DMS 273 treated with DMSO at 0.1 percent for 48 hours (cell line): Measurements from ENCODE around the gene NTF4.
A peak's percentile ranks its signal among the peaks of the same experiment; 100 is the strongest.

Experiments used
- DNase-seq: peaks from one replicate; lab custom pipeline; 2025; lab: John Stamatoyannopoulos, UW

The NTF4 gene, protein sequence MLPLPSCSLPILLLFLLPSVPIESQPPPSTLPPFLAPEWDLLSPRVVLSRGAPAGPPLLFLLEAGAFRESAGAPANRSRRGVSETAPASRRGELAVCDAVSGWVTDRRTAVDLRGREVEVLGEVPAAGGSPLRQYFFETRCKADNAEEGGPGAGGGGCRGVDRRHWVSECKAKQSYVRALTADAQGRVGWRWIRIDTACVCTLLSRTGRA

DNA sequence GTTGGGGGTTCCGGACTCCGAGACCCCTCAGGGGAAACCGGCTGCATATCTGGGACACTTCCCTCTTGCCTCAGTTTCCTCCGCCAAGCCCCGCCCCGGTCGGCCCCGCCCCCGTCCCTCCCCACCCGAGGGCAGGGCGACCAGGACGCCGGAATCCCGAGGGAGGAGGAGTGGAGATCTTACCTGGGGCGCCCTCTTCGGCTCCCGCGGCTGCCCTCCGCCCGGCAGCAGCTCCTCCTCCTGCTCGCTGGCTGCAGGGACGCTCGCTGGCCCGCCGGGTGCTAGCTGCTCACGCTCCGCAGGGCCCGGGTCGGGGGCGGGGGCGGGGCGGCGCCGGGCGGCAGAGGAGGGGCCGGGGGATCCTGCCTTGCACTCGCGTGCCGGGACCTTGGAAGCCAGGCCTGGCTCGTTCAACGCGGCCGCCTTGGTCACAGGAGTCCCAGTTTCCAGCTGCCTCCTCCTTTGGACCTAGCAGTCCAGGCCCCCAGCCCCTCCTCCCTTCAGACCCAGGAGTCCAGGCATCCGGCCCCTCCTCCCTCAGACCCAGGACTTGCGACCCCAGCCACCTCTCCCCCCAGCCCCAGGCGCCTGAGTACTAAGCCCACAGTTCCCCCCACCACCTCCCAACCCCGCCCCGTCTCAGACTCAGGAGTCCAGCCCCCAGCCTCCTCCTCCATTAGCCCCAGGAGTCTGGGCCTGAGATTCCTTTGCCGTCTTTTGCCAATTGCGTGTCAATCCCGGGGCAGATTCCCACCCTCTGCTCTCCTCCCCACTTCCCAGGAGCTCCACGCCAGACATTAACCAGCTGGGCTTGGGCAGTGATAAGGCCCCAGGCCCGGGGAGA lies at the start of gene NTF4:
NTF4 (minus strand) TSS at position 51 of the 844 bp plus-strand sequence. CDS start 2,821 bp downstream, outside the sequence.
- no peak for DNase-seq

DNA sequence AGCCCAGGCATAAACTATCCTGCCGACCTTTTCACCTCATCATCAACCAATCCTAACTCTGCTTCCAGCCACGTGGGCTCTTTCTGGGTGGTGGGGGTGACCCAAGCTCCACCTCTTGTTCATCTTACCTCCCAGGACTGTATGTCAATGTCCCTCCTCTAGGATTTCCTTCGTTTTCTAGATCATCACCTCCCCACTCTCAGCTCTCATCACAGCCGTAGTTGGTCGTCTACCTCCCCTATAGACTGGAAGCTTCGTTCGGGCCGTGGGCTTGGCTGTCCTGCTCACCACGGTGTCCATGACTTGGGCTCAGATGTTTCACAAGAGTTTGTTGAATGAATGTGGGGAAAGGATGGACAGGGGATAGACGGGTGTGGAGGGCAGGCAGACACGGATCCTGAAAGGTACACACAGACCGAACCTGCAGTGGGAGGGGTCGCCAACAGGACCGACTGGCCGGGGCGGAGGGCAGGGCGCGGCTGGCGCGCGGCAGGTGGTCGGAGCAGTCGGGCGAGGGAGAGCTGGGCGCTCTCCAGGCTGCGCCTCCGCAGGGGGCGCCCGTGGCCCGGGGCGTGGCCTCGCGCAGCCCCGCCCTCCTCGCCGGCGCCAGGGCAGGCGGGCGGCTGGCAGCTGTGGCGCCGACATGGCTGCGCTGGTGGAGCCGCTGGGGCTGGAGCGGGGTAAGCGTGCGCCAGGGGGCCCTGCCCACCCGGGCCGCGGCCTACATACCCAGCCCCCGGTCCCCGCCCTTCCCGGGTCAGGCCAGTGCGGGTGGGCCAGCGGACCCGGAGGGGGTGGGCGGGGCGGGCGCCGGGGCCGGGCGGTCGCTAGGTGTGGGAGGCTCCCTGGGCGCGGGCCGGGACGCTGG lies 49.4 kb upstream of the NTF4 start, which contains the start of gene LIN7B:
LIN7B (plus strand) TSS at position 609 of the 868 bp plus-strand sequence; CDS start at position 644, 35 bp downstream.
- peak; percentile 55 for DNase-seq

DNA sequence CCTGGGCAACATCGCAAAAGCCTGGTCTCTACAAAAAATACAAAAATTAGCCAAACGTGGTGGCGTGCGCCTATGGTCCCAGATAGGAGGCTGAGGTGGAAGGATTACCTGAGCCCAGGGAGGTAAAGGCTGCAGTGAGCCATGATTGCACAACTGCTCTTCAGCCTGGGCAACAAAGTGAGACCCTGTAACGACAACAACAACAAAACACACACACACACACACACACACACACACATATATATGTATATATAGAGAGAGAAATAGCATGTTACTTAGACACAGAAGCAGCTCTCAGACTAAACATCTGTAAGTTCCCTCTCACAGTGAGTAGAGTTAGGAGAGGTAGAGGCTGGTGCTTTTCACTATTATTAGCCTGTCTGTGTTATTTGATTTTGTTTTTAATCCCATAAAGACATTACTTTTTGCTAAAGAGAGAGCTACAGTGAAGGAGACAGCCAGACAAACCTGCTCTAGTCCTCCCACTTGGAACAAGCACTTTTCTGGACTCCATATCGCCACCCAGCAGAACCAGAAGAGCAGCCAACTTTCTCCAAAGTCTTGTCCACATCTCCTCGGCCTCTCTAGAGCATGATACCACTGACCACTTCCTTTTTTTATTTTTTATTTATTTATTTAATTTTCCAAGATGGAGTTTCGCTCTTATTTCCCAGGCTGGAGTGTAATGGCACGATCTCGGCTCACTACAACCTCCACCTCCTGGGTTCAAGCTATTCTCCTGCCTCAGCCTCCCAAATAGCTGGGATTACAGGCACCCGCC lies 46.8 kb upstream of the NTF4 start:
- DNase-seq: no peak

DNA sequence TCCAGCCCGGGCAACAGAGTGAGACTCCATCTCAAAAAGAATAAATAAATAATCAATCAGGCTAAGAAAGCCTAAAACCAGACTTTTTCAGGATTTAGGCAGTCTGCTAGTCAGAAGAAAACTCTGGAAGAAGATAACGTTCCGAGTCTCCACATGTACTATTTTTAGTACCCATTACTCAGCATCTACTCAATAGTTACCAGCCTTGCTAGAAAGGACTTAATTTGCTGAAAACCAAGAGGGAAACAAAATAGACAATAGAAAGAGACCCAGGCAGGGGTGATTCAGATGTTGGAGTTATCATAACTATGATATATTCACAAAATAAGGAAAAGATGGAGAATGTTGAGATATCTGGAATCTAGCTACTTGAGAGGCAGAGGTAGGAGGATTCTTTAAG lies 45.9 kb upstream of the NTF4 start:
- DNase-seq: no peak

DNA sequence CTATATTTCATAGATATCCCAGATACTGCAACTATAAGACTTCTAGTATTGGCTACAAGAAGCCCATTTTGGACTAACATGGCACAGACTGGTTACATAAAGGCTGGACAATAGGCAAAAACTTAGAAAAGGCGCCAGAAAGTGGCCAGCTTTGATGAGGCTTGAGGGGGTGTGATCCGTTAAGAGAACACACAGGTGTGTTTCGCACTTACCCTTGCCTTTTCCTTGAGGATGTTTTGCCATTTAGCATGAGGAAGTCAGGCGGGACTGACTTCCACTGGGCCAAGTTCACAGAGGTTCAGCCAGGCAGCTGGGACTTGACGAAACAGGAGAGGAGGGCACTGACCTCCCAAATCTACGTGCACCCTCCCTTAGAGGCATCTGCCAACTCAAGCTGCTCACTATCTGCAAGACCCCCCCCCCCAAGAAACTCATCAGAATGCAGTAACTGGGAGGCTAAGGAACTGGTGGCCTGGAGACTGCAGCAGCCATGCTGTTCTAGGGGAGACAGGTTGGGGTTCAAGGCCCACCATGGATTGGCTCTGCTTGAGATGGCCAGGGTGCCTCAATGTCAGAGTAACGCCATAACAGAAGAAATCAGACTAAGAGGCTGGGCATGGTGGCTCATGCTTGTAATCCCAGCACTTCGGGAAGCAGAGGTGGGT lies 45.1 kb upstream of the NTF4 start:
- DNase-seq: no peak

DNA sequence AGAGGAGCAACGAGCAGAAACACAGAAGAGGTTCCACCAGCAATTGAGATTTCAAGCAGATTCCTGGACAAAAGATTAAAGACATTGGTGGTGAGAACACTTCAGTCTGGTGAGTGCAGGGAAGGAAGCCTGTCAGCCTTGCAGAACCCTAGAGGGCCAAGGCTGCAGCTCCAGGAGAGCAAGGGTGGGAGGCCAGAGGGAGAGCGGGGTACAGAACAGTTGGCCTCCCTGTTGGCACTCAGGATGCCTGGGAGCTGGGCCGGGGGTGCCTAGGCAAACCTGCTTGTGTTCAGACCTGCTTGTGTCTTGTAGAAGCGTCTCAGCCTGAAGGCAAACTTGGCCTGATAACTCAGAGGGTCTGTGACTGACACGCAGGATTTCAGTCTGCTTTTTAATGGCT lies 44.4 kb upstream of the NTF4 start:
- DNase-seq: no peak

DNA sequence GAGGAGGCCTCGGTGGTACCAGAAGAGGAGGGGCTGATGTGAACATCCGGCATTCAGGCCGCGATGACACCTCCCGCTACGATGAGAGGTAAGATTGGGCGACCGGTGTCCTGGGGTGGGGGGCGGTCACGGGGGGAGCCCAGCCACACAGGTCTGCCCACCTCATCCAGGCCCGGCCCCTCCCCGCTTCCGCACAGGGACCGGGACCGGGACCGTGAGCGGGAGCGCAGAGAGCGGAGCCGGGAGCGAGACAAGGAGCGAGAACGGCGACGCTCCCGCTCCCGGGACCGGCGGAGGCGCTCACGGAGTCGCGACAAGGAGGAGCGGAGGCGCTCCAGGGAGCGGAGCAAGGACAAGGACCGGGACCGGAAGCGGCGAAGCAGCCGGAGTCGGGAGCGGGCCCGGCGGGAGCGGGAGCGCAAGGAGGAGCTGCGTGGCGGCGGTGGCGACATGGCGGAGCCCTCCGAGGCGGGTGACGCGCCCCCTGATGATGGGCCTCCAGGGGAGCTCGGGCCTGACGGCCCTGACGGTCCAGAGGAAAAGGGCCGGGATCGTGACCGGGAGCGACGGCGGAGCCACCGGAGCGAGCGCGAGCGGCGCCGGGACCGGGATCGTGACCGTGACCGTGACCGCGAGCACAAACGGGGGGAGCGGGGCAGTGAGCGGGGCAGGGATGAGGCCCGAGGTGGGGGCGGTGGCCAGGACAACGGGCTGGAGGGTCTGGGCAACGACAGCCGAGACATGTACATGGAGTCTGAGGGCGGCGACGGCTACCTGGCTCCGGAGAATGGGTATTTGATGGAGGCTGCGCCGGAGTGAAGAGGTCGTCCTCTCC lies 43.2 kb upstream of the NTF4 start:
- DNase-seq: no peak

DNA sequence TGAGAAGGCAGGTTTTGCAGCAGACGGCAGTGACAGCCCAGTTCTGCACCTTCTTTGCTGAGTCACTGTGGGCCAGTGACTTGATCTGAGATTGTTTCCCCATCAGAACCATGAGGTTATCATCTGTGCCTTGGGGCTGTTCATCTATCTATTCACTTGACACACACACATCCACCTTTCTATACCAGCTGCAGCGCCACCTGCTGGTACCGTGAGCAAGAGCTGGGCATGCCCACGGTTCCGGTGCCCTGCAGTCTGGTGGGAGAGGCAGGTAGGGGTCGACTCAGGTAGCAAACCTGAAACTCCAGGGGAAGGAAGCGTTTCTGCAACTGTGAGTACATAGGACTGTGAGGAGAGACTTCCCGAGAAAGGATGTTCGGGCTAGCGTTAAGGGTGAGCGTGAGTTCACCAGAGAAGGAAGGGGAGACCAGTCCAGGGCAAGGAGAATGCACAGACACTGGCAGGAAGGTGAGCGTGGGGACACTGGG lies 42.1 kb upstream of the NTF4 start:
- DNase-seq: no peak

DNA sequence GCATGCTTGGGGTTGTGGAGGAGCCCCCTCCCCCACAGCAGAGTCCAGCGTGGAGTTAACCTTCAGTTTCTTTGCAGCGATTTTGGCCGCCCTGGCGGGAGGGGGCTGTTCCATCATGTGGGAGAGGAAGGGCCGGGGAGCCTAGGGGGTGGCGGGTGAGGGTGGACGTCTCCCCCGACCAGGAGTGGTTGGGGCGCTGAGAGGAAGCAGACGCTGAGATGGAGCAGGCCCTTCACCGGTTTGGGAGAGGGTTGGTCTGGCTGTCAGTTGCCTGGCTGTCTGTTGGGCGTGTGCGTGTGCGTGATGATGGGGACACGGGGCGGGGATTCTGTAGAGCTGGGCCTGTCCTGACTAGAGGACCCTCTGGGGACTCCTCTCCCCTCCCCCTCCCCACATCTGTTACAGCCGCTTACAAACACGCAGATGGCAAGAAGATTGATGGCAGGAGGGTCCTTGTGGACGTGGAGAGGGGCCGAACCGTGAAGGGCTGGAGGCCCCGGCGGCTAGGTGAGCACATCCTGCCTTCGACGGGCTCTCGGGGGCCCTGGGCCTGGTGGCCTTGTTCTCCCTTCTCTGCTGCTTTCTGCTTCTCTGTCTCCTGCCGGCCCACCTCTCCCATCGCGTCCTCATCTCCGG lies 39.7 kb upstream of the NTF4 start:
- DNase-seq: no peak

DNA sequence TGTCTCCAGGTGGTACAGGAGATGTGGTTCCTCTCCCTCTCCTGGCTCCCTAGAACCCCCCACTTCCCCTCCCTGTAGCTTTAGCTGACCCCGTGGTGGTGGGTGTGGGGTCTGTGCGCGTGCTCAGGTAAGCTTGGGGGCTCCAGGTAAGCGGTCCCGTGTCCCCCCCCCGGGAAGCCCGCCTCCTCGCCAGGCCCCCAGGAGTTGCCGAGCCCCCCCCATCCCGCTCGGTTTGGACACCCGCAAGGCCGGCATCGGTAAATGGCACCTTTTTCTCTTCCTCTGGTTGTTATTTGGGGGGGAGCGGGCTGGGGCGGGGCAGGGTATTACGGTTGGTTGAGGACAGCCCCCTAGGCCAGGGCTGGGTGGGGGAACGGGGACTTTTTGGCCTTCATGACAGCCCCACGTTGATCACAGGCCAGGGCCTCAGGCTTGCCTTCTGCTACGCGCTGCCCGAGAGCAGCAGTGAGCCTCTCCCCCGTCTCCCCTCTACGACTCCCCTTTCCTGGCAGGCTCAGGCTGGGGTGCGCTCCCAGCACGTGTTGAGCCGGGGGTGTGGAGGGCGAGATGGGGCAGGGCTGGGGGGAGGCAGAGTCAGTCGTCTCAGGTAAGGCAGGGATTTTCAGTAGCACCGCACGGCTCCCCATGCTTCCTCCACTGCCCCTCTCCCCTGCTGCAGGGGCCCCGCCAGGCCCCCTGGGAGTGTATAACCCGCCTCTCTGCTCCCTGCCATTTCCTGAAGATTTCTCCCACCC lies 38.9 kb upstream of the NTF4 start:
- DNase-seq: no peak

DNA sequence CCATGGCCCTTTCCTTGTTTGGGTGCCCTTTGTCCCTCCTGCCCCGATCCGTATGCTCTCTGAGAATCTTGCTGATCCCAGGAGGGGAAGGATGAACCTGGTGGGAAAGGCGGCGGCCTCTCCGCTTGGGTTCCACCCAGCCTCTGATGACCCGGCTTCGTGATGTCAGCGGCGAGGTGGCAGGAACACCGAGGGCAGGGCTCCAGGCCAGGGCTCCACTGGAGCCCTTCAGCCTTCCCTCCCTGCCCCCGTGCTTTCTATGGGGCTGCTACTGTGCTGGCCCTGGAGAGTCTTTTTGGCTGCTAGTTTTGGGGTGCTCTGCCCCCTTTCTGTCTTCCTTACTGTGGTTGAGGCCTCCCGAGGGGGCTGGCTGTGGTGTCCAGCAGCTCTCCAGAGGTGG lies 37.7 kb upstream of the NTF4 start:
- DNase-seq: no peak

DNA sequence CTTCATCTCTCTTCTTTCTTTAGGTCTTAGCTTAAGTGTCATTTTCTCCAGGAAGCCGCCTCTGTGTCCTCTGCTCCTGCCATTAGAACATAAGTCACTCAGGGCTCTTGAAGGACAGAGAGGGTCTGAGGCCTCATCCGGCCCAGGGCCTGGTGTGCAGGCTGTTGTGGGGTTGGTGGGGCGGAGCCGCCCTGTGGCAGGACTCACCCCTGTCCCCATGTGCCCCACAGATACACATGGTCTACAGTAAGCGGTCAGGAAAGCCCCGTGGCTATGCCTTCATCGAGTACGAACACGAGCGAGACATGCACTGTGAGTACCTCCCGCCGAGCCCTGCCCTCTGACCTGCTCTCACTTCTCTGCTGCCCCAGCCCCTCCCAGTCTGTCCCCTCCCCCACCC lies 36.5 kb upstream of the NTF4 start:
- no peak for DNase-seq

DNA sequence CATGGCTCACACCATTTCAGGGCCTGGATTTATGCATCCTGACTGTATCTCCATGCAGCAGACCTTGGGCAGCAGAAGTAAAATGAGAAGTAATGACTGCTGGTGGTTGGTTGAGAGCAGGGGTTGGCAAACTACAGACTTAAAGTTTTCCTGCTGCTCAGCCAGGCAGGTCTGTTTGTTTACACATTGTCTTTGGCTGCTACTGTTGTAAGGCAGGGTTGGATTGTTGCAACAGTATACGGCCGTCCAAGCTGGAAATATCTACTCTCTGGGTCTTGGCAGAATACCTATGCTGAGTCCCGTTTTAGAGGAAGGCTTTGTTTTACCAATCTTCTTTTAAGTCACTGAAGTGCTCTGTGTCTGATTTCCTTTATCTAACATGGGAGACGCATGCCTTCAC lies 34.2 kb upstream of the NTF4 start:
- DNase-seq: no peak

DNA sequence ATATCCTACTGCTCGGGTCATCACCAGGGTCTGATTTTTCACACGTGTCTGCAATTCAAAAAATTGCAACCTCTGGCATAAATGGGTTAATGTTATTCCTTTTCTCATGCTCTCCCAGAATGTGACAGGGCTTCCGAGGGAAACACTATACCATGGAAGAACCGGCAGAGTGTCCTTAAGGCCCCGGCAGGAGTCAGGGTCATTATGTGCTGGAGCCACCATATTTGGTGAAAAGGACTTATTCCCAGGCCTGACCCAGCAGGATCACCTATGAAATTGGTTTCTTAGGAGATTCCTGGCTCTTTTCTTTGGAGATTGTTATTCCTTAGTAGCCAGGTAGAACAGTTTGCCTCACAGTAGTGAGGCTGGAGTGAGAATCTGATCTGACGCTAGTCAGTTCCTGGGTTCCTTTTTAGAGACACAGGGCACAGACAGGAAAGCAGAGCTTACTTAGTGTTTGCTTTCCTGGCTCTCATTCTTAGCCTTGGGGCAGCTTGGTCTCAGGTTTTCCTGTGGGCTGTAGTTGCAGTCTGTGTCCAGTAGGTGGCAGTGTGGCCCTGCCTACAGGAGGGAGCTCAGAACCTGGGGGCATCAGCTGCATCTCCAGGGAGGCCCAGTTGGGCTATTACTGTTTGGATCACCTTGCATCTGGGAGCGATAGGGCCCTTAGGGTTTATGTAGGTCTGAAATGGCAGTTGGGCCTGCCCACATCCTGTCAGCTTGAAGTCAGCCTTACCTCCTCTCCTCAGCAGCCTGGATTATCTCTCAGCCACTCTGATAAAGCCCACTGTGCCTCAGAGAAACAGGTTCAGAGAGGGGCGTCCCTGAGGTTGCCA lies 33.1 kb upstream of the NTF4 start:
- peak; percentile 55 for DNase-seq

DNA sequence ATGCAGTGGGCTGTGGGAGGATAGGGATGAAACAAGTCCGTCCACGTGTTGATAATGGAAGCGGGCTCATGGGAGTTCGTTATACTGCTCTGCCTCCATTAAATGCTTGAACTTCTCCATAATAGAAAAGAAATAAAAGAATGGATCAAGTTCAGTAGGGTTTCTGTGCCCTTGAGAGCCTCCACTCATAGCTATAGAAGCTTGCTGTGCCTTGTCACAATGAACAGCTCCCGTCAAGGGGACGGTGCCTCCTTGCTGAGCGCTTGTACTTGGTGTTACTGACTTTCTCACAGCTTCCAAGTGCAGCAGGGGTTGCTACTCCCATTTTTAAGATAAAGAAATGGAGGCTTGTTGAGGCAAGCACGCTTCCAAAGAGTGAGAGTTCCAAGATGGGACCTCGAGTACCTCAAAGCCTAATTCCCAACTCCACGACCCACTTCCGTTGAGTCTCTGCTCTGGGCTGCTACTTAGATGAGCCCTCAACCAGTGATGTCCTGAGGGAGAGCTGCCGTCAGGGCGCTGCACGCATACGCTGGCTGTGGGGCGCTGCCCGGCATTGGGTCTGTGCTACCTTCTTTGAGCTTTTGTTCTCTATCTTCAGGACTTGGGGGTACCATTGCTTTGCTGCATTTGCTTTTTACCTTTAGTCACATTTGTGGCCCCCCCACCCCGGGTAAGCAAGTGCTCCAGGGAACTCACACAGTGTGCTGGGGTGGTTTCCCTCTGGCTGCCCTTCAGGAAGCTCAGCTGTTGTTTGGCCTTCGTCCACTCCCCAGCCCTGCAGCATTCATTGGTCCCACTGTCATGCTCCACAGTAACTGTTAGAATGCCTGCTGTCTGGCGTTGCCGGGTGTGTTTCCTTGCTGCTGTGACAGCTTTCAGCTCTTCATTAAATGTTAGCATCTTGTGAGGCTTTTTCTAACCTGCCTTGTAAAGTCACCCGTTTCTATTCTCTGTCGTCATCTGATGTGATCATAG lies 30.2 kb upstream of the NTF4 start:
- no peak for DNase-seq

DNA sequence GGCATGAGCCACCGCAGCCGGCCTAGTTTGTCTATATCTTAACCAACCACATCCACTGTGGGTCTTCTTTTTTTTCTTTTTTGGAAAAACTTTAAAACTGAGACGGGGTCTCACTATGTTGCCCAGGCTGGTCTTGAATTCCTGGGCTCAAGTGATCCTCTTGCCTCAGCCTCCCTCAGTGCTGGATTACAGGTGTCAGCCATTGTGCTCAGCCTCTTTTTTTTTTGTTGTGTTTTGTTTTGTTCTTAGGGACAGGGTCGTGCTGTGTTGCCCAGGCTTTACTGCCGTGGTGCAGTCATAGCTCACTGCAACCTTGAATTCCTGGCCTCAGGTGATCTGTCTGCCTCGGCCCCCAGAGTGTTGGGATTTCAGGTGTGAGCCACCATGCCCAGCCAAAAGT lies 28.1 kb upstream of the NTF4 start:
- DNase-seq: no peak
